CD4-positive, alpha-beta T cell treated with Interferon alpha-2 for 1 hour (primary cell): ENCODE measurements around the gene ARHGAP12.
"Not testable (repeated sequence)": the region's sequence is repeated elsewhere in the genome, so short reads cannot be mapped to it uniquely, and the experiment has no call there.

ENCODE experiments used
- DNase-seq, 2 donors: peaks; one replicate each; pipeline ENCODE4 v3.0.0-alpha.2; 2020 to 2022

The ARHGAP12 gene, protein sequence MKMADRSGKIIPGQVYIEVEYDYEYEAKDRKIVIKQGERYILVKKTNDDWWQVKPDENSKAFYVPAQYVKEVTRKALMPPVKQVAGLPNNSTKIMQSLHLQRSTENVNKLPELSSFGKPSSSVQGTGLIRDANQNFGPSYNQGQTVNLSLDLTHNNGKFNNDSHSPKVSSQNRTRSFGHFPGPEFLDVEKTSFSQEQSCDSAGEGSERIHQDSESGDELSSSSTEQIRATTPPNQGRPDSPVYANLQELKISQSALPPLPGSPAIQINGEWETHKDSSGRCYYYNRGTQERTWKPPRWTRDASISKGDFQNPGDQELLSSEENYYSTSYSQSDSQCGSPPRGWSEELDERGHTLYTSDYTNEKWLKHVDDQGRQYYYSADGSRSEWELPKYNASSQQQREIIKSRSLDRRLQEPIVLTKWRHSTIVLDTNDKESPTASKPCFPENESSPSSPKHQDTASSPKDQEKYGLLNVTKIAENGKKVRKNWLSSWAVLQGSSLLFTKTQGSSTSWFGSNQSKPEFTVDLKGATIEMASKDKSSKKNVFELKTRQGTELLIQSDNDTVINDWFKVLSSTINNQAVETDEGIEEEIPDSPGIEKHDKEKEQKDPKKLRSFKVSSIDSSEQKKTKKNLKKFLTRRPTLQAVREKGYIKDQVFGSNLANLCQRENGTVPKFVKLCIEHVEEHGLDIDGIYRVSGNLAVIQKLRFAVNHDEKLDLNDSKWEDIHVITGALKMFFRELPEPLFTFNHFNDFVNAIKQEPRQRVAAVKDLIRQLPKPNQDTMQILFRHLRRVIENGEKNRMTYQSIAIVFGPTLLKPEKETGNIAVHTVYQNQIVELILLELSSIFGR

DNA sequence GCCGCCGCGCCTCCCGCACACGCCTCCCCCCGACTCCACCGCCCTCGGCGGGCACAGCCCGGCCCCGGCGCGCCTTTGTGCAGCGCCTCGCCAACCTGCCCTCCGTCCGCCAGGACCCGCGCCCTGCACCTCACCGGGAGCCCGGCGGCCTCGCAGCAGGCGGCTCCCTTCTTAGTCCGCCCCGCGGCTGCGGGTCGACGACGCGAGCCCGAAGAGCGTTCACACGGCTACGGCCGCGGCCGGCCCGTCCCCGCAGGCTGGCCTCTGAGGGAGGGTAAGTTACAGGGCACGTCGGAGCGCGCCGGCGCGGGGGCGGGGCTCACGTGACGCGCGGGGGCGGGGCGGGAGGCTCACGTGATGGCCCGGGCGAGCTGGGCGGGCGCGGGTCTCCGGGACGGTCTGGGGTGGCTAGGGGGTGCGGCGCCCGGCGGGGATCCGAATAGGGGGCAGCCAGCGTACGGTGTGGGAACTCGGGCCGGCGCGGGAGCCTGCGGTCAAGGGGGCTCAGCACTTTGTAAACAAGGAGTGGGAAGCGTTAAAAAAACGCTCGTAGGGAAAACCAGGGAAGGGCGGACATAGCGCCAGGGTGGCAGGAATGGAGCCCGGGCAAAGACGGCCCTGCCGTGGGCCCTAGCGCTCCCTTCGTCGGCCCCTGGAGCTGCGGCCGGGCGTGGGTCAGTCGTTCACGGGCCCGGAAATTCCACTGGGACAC, at the start of gene ARHGAP12:
Gene ARHGAP12 (minus strand): TSS at position 283 of the 712 bp plus-strand sequence. CDS start 19,976 bp downstream, outside the sequence.
- DNase-seq: peak; percentile 81 to 86

DNA sequence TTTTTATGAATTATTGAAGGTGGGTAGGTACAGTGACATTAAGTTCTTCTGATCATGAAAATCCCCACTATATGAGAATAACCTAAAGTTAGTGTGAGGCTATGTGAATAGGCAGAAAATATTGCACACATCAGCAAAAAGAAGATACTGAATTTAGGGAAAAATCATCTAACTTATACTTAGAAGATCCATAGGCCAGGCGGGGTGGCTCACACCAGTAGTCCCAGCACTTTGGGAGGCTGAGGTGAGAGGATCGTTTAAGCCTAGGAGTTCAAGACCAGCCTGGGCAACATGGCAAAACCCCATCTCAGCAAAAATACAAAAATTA, 49.5 kb upstream of the ARHGAP12 start:
- DNase-seq: no peak

DNA sequence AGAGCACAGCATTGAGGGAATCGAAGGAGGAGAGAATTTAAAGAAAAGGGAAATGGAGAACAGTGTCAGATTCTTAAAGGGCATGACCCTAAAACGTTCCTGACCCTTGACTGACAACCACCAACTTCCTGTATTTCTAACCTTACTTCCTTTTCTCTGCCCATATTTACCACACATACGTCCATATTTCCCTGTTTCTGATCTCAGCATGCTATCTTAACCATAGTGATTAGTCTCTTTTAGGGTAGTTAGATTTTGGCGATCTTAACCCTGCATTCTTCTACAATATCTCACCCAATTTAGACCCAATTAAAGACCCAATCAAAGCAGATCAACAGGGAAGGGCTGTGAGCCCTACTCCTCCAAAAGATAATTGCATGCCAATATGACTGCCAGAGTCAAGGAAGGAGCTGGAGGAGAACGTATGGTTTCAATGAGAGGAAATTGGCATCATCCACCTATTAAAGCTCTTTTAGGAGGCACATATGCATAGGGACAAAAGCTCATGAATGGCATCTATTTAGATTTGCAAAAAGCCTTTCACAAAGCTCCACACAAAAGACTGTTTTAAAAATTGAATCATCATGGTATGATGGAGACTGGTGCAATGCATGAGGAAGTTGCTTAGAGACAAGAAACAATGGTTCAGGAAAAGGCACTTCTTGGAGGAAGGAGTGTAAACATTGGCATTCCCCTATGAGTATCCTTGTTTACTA, 49.0 kb upstream of the ARHGAP12 start:
- DNase-seq: peak in 1 of 2 donors; percentile 5

DNA sequence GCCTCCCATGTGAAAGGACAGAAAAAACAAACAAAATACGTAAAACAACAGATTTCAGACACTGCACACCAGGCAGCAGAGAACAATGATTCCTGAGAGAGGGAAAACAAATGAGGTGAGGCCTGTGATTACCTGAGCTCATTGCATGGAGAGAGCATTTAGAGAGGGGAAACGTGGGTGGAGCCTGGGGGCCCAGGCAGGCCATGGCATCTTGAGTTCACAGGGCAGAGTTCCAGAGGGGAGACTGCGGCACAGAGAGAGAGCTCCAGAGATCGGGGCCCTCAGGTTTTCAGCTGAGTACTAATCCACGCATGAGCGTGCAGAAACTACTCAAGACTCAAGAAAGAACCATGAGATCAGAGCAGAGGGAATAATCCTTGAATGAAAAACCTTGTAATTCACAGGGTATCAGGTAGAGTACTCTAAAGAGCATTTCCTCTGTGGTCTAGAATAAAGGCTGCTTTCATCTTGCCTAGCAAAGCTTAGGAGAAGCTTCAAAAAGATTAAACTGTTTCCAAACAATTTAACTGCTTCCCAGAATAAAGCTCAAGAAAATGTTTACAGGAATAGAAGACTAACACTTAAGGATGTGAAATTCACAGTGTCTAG, 46.6 kb upstream of the ARHGAP12 start:
- no peak for DNase-seq

DNA sequence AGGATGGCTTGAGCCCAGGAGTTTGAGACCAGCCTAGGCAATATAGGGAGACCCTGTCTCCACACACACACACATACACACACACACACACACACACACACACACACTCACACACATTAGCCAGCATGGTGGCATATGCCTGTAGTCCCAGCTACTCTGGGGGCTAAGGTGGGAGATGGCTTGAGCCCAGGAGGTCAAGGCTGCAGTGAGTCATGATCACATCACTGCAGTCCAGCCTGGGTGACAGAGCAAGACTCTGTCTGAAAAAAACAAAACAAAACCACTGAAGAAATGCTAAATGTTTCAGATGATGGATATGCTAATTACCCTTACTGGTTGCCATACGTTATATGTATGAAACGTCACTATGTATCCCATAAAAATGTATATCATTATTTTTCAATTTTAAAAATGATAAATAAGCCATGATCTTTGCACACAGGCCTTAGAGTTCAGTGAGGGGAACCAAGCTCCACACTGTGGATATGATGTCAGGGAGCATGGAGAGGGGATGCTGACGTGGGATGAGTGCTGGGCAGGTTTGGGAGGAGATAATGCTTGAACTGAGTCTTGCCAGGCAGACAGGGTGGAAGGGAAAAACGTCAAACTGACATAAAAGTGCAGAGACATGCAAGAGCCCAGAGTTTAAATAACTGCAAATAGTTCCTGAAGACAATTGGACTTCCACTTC, 45.9 kb upstream of the ARHGAP12 start:
- no peak for DNase-seq

DNA sequence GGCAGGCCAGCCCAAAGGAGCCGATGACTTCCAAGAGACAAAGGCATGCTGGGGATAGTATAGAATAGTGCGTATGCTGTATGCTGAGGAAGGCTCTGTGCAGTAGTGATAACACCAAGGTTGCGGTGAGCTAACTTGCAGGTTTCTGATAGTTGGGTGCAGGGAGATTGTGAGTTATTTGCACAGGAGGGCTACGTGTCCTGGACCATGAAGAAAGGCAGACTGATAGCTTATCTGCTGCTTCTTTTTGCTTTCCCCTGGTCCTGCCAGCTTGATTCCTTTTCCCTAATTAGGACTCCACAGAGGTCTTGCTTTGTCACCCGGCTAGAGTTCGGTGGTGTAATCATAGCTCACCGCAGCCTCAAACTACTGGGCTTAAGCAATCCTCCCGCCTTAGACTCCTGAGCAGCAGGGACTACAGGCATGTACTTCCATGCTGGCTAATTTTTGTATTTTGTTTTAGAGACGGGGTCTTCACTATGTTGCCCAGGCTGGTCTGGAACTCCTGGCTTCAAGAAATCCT, 43.9 kb upstream of the ARHGAP12 start:
- DNase-seq: no peak

DNA sequence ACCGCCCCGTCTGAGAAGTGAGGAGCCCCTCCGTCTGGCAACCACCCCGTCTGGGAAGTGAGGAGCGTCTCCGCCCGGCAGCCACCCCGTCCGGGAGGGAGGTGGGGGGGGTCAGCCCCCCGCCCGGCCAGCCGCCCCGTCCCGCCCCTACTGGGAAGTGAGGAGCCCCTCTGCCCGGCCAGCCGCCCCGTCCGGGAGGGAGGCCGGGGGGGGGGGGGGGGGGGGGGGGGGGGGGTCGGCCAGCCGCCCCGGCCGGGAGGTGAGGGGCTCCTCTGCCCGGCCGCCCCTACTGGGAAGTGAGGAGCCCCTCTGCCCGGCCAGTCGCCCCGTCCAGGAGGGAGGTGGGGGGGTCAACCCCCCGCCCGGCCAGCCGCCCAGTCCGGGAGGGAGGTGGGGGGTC, 41.2 kb upstream of the ARHGAP12 start:
- not testable (repeated sequence) for DNase-seq

DNA sequence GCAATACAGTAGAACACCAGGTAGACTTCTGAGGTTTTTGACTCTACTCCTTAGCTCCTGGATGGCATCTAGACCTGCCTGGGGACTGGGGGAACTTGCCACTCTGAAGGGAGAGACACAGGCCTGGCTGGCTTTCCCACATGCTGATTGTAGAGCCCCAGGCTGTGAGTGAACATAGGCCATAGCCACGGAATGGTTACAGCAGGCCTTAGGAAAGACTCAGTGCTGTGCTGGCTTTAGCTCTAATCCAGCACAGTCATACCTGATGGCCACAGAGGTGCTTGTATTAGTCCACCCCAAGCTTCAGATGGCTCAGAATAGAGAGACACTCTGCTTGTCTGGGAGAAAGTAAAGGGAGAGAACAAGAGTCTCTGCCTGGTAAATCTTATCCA, 35.0 kb upstream of the ARHGAP12 start:
- DNase-seq: no peak

DNA sequence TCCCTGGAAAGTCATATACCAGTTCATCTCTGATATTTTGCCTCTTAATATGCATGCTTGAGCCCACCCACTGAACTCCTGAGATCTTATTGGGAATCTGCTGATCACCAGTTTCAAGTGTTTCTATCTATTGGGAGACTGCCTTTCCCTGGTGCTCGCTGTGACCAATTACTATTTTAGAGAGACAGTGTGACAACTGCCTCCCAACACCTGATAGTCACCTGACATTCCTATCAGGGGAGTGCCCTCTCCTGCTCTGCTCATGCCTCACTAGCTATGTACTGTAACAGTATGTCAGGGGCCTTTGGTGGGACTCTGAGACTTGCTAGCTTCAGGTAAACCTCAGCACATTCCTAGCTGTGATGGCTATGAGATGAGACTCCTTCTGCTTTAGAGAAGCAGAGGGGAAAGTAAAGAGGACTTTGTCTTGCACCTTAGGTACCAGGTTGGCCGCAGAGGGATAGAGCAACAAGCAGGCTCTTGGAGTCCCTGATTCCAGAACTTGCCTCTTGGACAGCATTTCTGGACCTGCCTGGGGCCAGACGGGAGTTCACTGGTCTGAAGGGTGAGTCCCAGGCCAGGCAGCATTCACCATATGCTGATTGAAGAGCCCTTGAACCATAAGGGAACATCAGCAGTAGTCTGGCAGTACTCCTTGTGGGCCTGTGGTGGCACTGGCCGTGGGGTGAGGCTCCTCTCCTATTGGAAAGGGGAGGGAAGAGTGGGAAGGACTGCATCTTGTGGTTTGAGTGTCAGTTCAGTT, 34.4 kb upstream of the ARHGAP12 start:
- no peak for DNase-seq

DNA sequence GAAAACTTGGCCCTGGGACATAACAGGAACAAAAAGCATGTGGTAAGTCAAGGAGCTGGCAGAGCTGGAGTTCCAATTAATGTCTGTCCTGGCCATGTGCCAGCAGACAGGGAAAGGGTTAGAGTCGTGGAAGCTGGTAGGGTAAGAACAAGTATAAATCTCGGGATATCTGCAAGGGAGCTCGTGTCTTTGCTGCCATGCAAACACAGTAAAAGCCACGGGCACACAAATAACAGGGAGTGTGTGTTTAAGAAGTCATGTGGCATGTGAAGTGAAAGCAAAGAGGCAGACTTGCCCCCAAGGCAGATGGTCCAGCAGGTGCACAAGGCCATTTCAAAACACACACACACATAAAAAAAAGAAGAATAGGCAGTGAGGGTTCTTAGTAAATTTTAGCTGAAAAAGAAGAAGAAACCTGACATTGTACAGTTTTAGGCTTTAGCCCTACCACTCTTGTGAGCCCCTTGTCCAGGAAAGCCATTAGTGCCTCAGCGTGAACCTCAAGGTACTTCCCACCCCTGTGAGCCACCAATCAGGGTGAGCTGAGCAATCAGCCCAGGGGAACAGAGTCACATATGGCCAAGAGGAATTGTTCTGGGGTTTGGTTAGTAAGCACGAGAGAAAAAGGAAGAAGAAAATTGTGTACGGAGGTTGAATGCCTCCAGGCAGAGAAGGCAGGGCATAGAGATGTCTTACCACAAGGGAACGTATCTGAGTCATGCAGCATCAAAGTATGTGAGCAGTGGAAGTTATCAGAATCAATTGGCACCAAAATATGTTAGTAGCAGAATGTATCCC, 32.8 kb upstream of the ARHGAP12 start:
- no peak for DNase-seq

DNA sequence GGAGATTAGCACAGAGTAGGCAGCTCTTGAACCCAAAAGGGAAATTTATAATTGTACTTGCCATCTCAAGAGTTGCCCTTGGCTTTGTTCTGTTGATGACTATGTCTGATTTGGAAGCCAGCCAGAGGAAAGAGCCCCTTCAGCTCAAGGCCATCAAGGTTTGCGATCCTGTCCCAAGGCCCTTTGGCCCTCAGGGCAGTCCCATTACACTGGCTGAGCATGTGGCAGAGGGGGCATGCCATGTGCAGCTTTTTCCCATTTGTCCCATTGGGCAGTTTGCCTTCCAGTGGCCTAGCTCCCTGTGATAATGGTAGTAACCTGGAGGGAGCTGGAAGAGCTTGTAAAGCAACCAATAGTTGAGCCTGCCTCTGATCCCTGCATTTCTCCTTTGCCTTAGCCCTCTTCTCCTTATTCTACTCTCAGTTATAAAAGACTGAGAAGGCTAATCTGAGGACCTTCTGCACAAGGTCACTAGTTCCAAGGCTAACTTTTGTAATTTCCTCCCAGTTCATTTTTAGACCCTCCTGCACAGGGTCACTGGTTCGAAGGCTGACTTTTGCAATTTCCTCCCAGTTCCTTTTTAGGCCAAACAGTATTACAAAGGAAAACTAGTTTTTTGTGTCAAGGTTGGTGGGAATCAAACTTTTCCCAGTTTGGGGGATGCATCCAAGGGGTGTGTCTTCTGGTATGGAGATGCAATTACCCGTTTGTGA, 31.0 kb upstream of the ARHGAP12 start:
- no peak for DNase-seq

DNA sequence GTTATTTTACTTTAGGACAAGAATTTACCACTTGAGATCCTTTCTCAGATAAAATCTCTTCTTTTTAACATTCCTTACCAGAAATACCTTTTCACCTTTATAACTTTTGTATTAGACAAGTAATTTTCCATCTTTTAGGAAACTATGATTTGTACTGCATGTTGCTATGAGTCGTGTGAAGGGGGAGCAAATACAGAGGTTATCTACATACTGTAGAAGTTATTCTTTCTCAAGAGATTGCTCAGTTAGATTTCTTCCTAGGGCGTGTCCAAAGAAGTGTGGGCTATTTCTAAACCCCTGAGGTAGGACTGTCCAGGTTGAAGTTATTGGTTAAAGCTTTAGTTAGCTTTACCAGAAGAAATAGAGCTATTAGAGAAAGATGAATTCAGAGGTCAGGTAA, 30.2 kb upstream of the ARHGAP12 start:
- DNase-seq: no peak

DNA sequence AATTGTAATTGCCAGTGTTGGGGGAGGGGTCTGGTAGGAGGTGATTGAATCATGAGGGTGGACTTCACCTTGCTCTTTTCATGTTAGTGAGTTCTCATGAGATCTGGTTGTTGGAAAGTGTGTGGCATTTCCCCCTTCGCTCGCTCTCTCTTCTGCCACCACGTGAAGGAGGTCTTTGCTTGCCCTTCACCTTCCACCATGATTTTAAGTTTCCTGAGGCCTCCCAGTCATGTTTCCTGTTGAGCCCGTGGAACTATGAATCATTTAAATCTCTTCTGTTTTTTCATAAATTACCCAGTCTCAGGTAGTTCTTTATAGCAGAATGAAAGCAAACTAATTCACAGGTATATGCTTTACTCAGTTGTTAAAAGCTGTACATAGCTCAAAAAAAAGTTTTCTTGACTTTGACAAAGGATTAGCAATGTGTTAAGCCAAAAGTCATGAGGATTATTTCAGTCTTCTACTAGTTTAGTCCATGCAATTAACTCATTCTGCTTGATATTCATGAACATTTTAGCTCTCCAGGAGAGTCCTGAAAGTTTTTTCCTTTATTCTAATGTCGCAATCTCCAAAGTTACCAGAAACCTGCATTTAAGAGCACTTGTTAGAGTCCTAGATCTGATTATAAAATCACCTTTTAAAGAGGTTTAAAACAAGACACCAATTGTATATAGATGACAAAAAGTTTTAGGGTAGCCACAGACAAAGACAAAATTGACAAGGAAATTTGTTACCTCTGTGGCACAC, 27.7 kb upstream of the ARHGAP12 start:
- no peak for DNase-seq

DNA sequence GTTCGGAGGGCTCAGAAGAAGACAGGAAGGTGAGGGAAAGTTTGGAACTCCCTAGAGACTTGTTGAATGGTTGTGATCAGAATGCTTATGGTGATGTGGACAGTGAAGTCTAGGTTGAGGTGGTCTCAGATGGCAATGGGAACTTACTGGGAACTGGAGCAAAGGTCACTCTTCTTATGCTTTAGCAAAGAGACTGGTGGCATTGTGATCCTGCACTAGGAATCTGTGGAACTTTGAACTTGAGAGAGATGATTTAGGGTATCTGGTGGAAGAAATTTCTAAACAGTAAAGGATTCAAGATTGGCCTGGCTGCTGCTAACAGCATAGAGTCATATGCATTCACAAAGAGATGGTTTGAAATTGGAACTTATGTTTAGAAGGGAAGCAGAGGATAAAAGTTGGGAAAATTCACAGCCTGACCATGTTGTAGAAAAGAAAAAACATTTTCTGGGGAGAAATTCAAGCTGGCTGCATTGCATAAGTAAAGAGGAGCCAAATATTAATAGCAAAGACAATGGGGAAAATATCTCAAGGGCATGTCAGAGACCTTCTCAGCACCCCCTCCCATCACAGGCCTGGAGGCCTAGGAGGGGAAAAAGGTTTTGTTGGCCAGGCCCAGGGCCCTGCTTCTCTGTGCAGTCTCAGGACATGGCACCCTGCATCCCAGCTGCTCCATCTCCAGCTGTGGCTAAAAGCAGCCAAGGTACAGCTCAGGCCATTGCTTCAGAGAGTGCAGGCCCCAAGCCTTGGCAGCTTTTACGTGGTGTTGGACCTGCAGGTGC, 26.0 kb upstream of the ARHGAP12 start:
- no peak for DNase-seq

DNA sequence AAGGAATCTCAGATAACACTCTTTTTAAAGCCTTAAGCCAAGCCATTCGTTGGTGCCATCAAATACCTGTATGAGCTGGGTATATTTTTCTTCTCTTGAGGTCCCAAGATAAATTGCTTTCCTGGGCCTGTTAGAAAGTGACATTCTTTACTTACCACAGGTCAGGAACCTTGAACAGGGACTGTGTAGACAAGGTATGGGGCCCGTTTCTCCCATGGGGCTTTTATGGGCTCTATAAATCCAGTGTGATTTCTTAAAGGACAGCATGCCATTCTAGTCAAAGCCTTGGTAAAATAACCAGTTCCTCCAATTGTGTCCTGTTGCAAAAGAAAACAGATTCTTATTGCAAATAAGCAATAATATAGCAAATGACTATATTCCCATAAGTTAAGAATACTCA, 24.8 kb upstream of the ARHGAP12 start:
- DNase-seq: no peak

DNA sequence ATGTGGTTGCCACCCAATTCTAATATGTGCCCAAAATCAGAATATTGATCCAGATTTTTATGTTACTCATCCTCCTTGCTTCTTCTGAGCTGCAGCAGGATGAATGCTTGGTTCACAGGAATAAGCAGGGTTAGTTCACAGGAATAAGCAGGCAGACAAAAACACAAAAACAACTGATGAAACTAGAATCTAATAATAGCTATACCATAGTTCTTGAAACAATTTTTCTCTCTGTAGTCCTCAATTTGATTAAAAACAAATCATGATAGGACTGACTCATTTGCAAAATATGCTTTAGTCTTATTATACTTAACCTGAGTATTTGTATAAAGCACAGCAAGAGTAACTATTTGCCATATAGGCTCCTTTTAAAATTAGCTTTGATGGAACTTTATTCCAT, 24.4 kb upstream of the ARHGAP12 start:
- no peak for DNase-seq

DNA sequence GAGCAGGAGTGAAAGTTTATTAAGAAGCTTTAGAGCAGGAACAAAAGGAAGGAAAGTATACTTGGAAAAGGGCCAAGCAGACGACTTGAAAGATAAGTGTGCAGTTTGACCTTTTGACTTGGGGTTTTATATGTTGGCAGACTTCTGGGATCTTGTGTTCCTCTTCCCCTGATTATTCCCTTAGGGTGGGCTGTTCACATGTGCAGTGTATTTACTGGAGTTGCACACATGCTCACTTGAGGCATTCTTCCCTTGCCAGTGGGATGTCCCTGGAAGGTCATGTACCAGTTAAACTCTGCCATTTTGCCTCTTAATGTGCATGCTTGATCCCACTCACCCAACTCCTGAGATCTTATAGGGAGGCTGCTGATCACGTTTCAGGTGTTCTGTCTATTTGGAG, 23.4 kb upstream of the ARHGAP12 start:
- no peak for DNase-seq

DNA sequence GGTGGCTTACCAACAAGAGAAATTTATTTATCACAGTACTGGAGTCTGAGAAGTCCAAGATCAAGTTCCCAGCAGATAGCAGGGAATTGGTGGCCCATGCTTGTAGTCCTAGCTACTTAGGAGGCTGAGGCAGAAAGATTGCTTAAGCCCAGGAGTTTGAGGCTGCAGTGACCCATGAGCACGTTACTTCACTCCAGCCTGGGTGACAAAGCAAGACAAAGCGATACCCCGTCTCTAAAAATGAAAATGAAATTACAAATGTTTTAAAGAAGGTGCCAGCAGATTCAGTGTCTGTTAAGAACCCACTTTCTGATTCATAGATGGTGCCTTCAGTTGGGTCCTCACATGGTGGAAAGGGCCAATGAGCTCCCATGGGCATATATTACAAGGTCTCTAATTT, 20.6 kb upstream of the ARHGAP12 start:
- DNase-seq: peak in 1 of 2 donors; percentile 31
